HL-60/S4 treated with retinoic acid at 250 ng/mL for 4 days and 3 days (cell line): ENCODE measurements around the gene CELF1.
"Not testable (repeated sequence)": the region's sequence is repeated elsewhere in the genome, so short reads cannot be mapped to it uniquely, and the experiment has no call there.

Experiments
- in situ Hi-C: fragments of 300-500 bp; cut with MboI; formaldehyde crosslinking; loops from 2 replicates; pipeline ENCODE4 v1.7.0; 2022; ENCODE audit warnings: low sequenced_read_pairs

The CELF1 gene

GRCh38 chr11:47541070-47541469, 11.9 kb downstream of the CELF1 start:
- in situ Hi-C loops, result no loop called here

- in situ Hi-C loops, result no loop called here
These were observed 13.3 kb downstream of the CELF1 start for GRCh38 chr11:47539681-47540039.

- in situ Hi-C loops, result no loop called here
These were observed 14.0 kb downstream of the CELF1 start for GRCh38 chr11:47538741-47539565.

- in situ Hi-C loops, result no loop called here
These were observed 16.0 kb downstream of the CELF1 start for GRCh38 chr11:47536915-47537314.

- in situ Hi-C loops, result no loop called here
These were observed 18.2 kb downstream of the CELF1 start for GRCh38 chr11:47534704-47535251.

GRCh38 chr11:47533690-47534151, 19.2 kb downstream of the CELF1 start:
- in situ Hi-C loops, result no loop called here

- in situ Hi-C loops, result no loop called here
These were observed 20.2 kb downstream of the CELF1 start for GRCh38 chr11:47532597-47533213.

GRCh38 chr11:47531666-47532065, 21.3 kb downstream of the CELF1 start:
- in situ Hi-C loops, result no loop called here

GRCh38 chr11:47530721-47531120, 22.2 kb downstream of the CELF1 start:
- in situ Hi-C loops, result not testable (repeated sequence)

GRCh38 chr11:47529951-47530350, 23.0 kb downstream of the CELF1 start:
- in situ Hi-C loops, result no loop called here

GRCh38 chr11:47527186-47527585, 25.7 kb downstream of the CELF1 start:
- in situ Hi-C loops, result no loop called here

- in situ Hi-C loops, result not testable (repeated sequence)
These were observed 26.9 kb downstream of the CELF1 start for GRCh38 chr11:47526032-47526431.

- in situ Hi-C loops, result no loop called here
These were observed 28.5 kb downstream of the CELF1 start for GRCh38 chr11:47524291-47524874.

- in situ Hi-C loops, result no loop called here
These were observed 29.3 kb downstream of the CELF1 start for GRCh38 chr11:47523490-47524225.

GRCh38 chr11:47518212-47518964, 34.5 kb downstream of the CELF1 start:
- in situ Hi-C loops, result no loop called here

- in situ Hi-C loops, result no loop called here
These were observed 35.7 kb downstream of the CELF1 start for GRCh38 chr11:47516984-47517853.

GRCh38 chr11:47516155-47516554, 36.8 kb downstream of the CELF1 start:
- in situ Hi-C loops, result no loop called here

- in situ Hi-C loops, result no loop called here
These were observed 37.9 kb downstream of the CELF1 start for GRCh38 chr11:47514825-47515647.

- in situ Hi-C loops, result no loop called here
These were observed 40.2 kb downstream of the CELF1 start for GRCh38 chr11:47512701-47513100.
